GM23248 (cell line): ENCODE results near the gene SUN1. TPM values are rescaled to one million over a fixed set of nuclear protein-coding genes. Genes with fewer than 3 reads are reported as not detected.

Experiments used
- DNase-seq: peaks from one replicate; pipeline ENCODE4 v3.0.0-alpha.2; 2015
- H2AFZ ChIP-seq: fragments of 200-600 bp; sonication (generic); 2 replicates; pipeline ENCODE4 v1.6.1; 2016; ENCODE audit warnings: antibody characterized with exemption
- H3F3A ChIP-seq: fragments of 200-600 bp; sonication (generic); 2 replicates; pipeline ENCODE4 v1.6.1; 2016; ENCODE audit warnings: mild to moderate bottlenecking, antibody characterized with exemption, mixed run types; ENCODE audit not compliant: insufficient read depth
- H3K27ac ChIP-seq: fragments of 200-600 bp; sonication (generic); 2 replicates; pipeline ENCODE4 v1.5.1; 2016; ENCODE audit warnings: mild to moderate bottlenecking
- H3K27me3 ChIP-seq: fragments of 200-600 bp; sonication (generic); replicated peaks from 2 replicates; pipeline ENCODE4 v1.6.1; 2016; ENCODE audit warnings: mild to moderate bottlenecking; ENCODE audit not compliant: insufficient read depth
- H3K36me3 ChIP-seq: fragments of 200-600 bp; sonication (generic); 2 replicates; pipeline ENCODE4 v1.6.1; 2016; ENCODE audit warnings: low read depth, mild to moderate bottlenecking
- H3K4me1 ChIP-seq: fragments of 200-600 bp; sonication (generic); 2 replicates; pipeline ENCODE4 v1.6.1; 2016; ENCODE audit warnings: mild to moderate bottlenecking; ENCODE audit not compliant: insufficient read depth
- H3K4me2 ChIP-seq: fragments of 200-600 bp; sonication (generic); one replicate; pipeline ENCODE4 v1.6.1; 2016; ENCODE audit warnings: mild to moderate bottlenecking; ENCODE audit not compliant: unreplicated experiment
- H3K4me3 ChIP-seq: fragments of 200-600 bp; sonication (generic); 2 replicates; pipeline ENCODE4 v1.5.1; 2016; ENCODE audit warnings: mild to moderate bottlenecking
- H3K79me2 ChIP-seq: fragments of 200-600 bp; sonication (generic); 2 replicates; pipeline ENCODE4 v1.6.1; 2016; ENCODE audit warnings: mild to moderate bottlenecking; ENCODE audit not compliant: insufficient read depth
- H3K9ac ChIP-seq: fragments of 200-600 bp; sonication (generic); 2 replicates; pipeline ENCODE4 v1.6.1; 2016; ENCODE audit warnings: mild to moderate bottlenecking
- H3K9me2 ChIP-seq: fragments of 200-600 bp; sonication (generic); 2 replicates; pipeline ENCODE4 v1.6.1; 2016; ENCODE audit warnings: mixed run types, mild to moderate bottlenecking, moderate library complexity; ENCODE audit not compliant: insufficient read depth
- H3K9me3 ChIP-seq: fragments of 200-600 bp; sonication (generic); one replicate; pipeline ENCODE4 v1.6.1; 2017; ENCODE audit warnings: low read depth
- H4K20me1 ChIP-seq: fragments of 200-600 bp; sonication (generic); 2 replicates; pipeline ENCODE4 v1.6.0; 2016; ENCODE audit not compliant: insufficient read depth
- EZH2 ChIP-seq: fragments of 200-600 bp; sonication (generic); IDR thresholded peaks from 2 replicates; pipeline ENCODE4 v1.6.1; 2018; ENCODE audit warnings: antibody characterized with exemption, mild to moderate bottlenecking; ENCODE audit not compliant: insufficient read depth, poor library complexity, severe bottlenecking
- EZH2phosphoT487 ChIP-seq: fragments of 200-600 bp; sonication (generic); IDR thresholded peaks from 2 replicates; pipeline ENCODE4 v1.6.1; 2018; ENCODE audit warnings: antibody characterized with exemption, moderate library complexity, mild to moderate bottlenecking, low read depth; ENCODE audit not compliant: insufficient read depth
- WGBS, 2 experiments: methylation state at CpG; one replicate each; pipeline ENCODE4 v1.1.6; 2015 to 2017; ENCODE audit warnings: low lambda C conversion rate in 2 of 2, low coverage in 1 of 2; ENCODE audit errors: missing lambda C conversion rate in 2 of 2; 5-methylcytosine and 5-hydroxymethylcytosine counted together
- in situ Hi-C: fragments of 300-500 bp; cut with MboI; formaldehyde crosslinking; loops from 2 replicates; pipeline ENCODE4 v1.15.0; 2020
- polyA plus RNA-seq: library from polyadenylated mRNA; unstranded; fragments of >200 nt; fragmentation: Nextera tagmentation; extraction: Ambion mirVana; gene quantifications from 2 replicates; pipeline ENCODE4 v1.2.1, GENCODE V29; 2016
- total RNA-seq: library from RNA; depleted of rRNA; stranded (reverse); fragments of >200 nt; shearing (Covaris generic); gene quantifications from 2 replicates; pipeline ENCODE4 v1.2.3, GENCODE V29; 2014

Gene SUN1
- total and polyA plus RNA-seq, 2 experiments from 2014 or later = 74.0 to 104 TPM

- Histone ChIP-seq H3F3A (no peaks in the 10 kb centered on the region), H3K4me3 (no peak overlapping the region), H3K9ac (no peak overlapping the region), H4K20me1 (no peaks in the 10 kb centered on the region), H3K4me1 (no peaks in the 10 kb centered on the region), H3K27me3 (0 out of 2 replicates have a peak, but pooled peaks cover 6% of the 10 kb centered on the region), H3K27ac (no peak overlapping the region), H3K79me2 (no peaks in the 10 kb centered on the region), H3K4me2 (no peak overlapping the region), H3K9me3 (no peaks in the 10 kb centered on the region), H3K9me2 (no peaks in the 10 kb centered on the region), H3K36me3 (no peaks in the 10 kb centered on the region), H2AFZ (no peak overlapping the region)
- DNase-seq = no peak
- TF ChIP-seq EZH2phosphoT487 = no peak
- no peak for TF ChIP-seq EZH2
- 55 to 63% methylated on average over 13 of the region's 13 CpGs for WGBS, 2 experiments
- in situ Hi-C loops = no loop called here
Measured at GRCh38 chr7:919114-919442, 86.8 kb downstream of the SUN1 start.

- 56 to 75% methylated on average over 14 to 26 of the region's 26 CpGs for WGBS, 2 experiments
Measured at GRCh38 chr7:919924-920341, 87.7 kb downstream of the SUN1 start.

GRCh38 chr7:920351-921070 lies 88.2 kb downstream of the SUN1 start:
- H3K79me2 ChIP-seq = no peaks in the 10 kb centered on the region
- H3K27ac ChIP-seq = no peak overlapping the region
- H3K4me1 ChIP-seq = 0 out of 2 replicates have a peak, but pooled peaks cover 3% of the 10 kb centered on the region
- no peaks in the 10 kb centered on the region for H3K9me3 ChIP-seq
- WGBS, 2 experiments = 80 to 81% methylated on average over 24 to 40 of the region's 40 CpGs
- TF ChIP-seq EZH2 (no peak), EZH2phosphoT487 (no peak)
- H2AFZ ChIP-seq = no peak overlapping the region
- in situ Hi-C loops = no loop called here
- H3F3A ChIP-seq = no peaks in the 10 kb centered on the region
- H3K36me3 ChIP-seq = no peaks in the 10 kb centered on the region
- no peak overlapping the region for H3K4me2 ChIP-seq
- no peak for DNase-seq
- H3K9ac ChIP-seq = no peak overlapping the region
- H4K20me1 ChIP-seq = no peaks in the 10 kb centered on the region
- 0 out of 2 replicates have a peak, but pooled peaks cover 6% of the 10 kb centered on the region for H3K27me3 ChIP-seq
- H3K4me3 ChIP-seq = no peak overlapping the region
- no peaks in the 10 kb centered on the region for H3K9me2 ChIP-seq

More at GRCh38 chr7:919924-920341, 87.7 kb downstream of the SUN1 start:
- Histone ChIP-seq H3K4me3 (no peak overlapping the region), H3K27me3 (0 out of 2 replicates have a peak, but pooled peaks cover 6% of the 10 kb centered on the region), H3K9me3 (no peaks in the 10 kb centered on the region), H3K79me2 (no peaks in the 10 kb centered on the region), H3K4me1 (0 out of 2 replicates have a peak, but pooled peaks cover 3% of the 10 kb centered on the region), H4K20me1 (no peaks in the 10 kb centered on the region), H3F3A (no peaks in the 10 kb centered on the region), H3K9ac (no peak overlapping the region), H3K4me2 (no peak overlapping the region), H2AFZ (no peak overlapping the region), H3K36me3 (no peaks in the 10 kb centered on the region), H3K27ac (no peak overlapping the region), H3K9me2 (no peaks in the 10 kb centered on the region)
- in situ Hi-C loops = no loop called here
- TF ChIP-seq EZH2 = no peak
- TF ChIP-seq EZH2phosphoT487 = no peak
- no peak for DNase-seq

- no peak for DNase-seq
- 0 out of 2 replicates have a peak, but pooled peaks cover 5% of the 10 kb centered on the region for H3K27me3 ChIP-seq
- H3K4me1 ChIP-seq = 0 out of 2 replicates have a peak, but pooled peaks cover 3% of the 10 kb centered on the region
- no peaks in the 10 kb centered on the region for H3K36me3 ChIP-seq
- TF ChIP-seq EZH2 (no peak), EZH2phosphoT487 (no peak)
- H3K4me3 ChIP-seq = no peak overlapping the region
- 87 to 89% methylated on average over 13 to 15 of the region's 15 CpGs for WGBS, 2 experiments
- no peak overlapping the region for H3K9ac ChIP-seq
- no peaks in the 10 kb centered on the region for H4K20me1 ChIP-seq
- H3K79me2 ChIP-seq = no peaks in the 10 kb centered on the region
- H3K27ac ChIP-seq = no peak overlapping the region
- H3K9me3 ChIP-seq = no peaks in the 10 kb centered on the region
- no peak overlapping the region for H2AFZ ChIP-seq
- H3K9me2 ChIP-seq = no peaks in the 10 kb centered on the region
- in situ Hi-C loops = no loop called here
- no peaks in the 10 kb centered on the region for H3F3A ChIP-seq
- no peak overlapping the region for H3K4me2 ChIP-seq
Measured at GRCh38 chr7:921071-921461, 88.8 kb downstream of the SUN1 start.
